Astrocyte of the spinal cord (primary cell): Measurements from ENCODE around the gene ZNF853.

Experiments
- DNase-seq: peaks from one replicate; pipeline ENCODE4 v3.0.0; 2011; ENCODE audit warnings: low read depth, low spot score
- H3K4me3 ChIP-seq: 2 replicates; pipeline ENCODE4 v1.5.1; 2011; ENCODE audit warnings: low read depth, mild to moderate bottlenecking, low read length, moderate library complexity
- CTCF ChIP-seq: IDR thresholded peaks from 2 replicates; pipeline ENCODE4 v1.5.1; 2012; ENCODE audit warnings: low read depth, mild to moderate bottlenecking, low read length, inconsistent platforms
- in situ Hi-C: cut with HindIII; loops from 2 replicates; pipeline ENCODE4 v1.10.0; 2017; ENCODE audit warnings: low sequenced_read_pairs

ZNF853 gene

GRCh38 chr7:6652446-6653011 lies 37.1 kb downstream of the ZNF853 start:
- no peak for DNase-seq
- in situ Hi-C loops: no loop called here
- no peak for TF ChIP-seq CTCF
- H3K4me3 ChIP-seq: no peak overlapping the region

- in situ Hi-C loops: no loop called here
- no peak overlapping the region for H3K4me3 ChIP-seq
- TF ChIP-seq CTCF: no peak
- DNase-seq: no peak
Measured at GRCh38 chr7:6653071-6654003, 37.9 kb downstream of the ZNF853 start.

- H3K4me3 ChIP-seq: no peak overlapping the region
- no peak for TF ChIP-seq CTCF
- in situ Hi-C loops: no loop called here
- no peak for DNase-seq
Measured at GRCh38 chr7:6654113-6654841, 38.9 kb downstream of the ZNF853 start.

- no peak for TF ChIP-seq CTCF
- no peak overlapping the region for H3K4me3 ChIP-seq
- no peak for DNase-seq
- in situ Hi-C loops: no loop called here
Measured at GRCh38 chr7:6654842-6655610, 39.6 kb downstream of the ZNF853 start.

- in situ Hi-C loops: no loop called here
- H3K4me3 ChIP-seq: no peak overlapping the region
- no peak for TF ChIP-seq CTCF
- no peak for DNase-seq
Measured at GRCh38 chr7:6655636-6656385, 40.4 kb downstream of the ZNF853 start.
